DOHH2 (cell line): ENCODE data around the gene SLF2.

ENCODE experiments used
- H3F3A ChIP-seq: fragments of 200-600 bp; sonication (generic), shearing (Covaris generic); 2 replicates; pipeline ENCODE4 v1.6.0; 2016; ENCODE audit warnings: antibody characterized with exemption, mild to moderate bottlenecking; ENCODE audit not compliant: control insufficient read depth, insufficient read depth
- H3K27ac ChIP-seq: fragments of 200-600 bp; sonication (generic); 2 replicates; pipeline ENCODE4 v1.5.1; 2014; ENCODE audit warnings: low read depth, mild to moderate bottlenecking, low read length, moderate library complexity
- H3K27me3 ChIP-seq: fragments of 200-600 bp; sonication (generic); 2 replicates; pipeline ENCODE4 v1.6.1; 2014; ENCODE audit warnings: mild to moderate bottlenecking, low read length, mixed read lengths; ENCODE audit not compliant: control insufficient read depth
- H3K36me3 ChIP-seq: fragments of 200-600 bp; sonication (generic); 2 replicates; pipeline ENCODE4 v1.6.1; 2014; ENCODE audit warnings: mild to moderate bottlenecking, low read length, moderate library complexity, mixed read lengths; ENCODE audit not compliant: control insufficient read depth
- H3K4me1 ChIP-seq: fragments of 200-600 bp; sonication (generic); 2 replicates; pipeline ENCODE4 v1.6.1; 2014; ENCODE audit warnings: mild to moderate bottlenecking, low read length, mixed read lengths; ENCODE audit not compliant: control insufficient read depth
- H3K4me2 ChIP-seq: fragments of 200-600 bp; sonication (generic); 2 replicates; pipeline ENCODE4 v1.6.0; 2014; ENCODE audit warnings: mild to moderate bottlenecking, low read length, moderate library complexity
- H3K4me3 ChIP-seq: fragments of 200-600 bp; sonication (generic); 2 replicates; pipeline ENCODE4 v1.5.1; 2014; ENCODE audit warnings: mild to moderate bottlenecking, low read length, mixed read lengths
- H3K79me2 ChIP-seq: fragments of 200-600 bp; sonication (generic); 2 replicates; pipeline ENCODE4 v1.6.1; 2014; ENCODE audit warnings: mild to moderate bottlenecking, low read length, mixed read lengths; ENCODE audit not compliant: control insufficient read depth
- H3K9me2 ChIP-seq: fragments of 200-600 bp; sonication (generic); replicated peaks from 2 replicates; pipeline ENCODE4 v1.6.1; 2014; ENCODE audit warnings: mild to moderate bottlenecking, low read length, mixed read lengths; ENCODE audit not compliant: control insufficient read depth
- H3K9me3 ChIP-seq: fragments of 200-600 bp; sonication (generic); 2 replicates; pipeline ENCODE4 v1.6.1; 2014; ENCODE audit warnings: antibody characterized with exemption, low read length, mixed read lengths; ENCODE audit not compliant: control insufficient read depth, insufficient read depth
- H4K20me1 ChIP-seq: fragments of 200-600 bp; sonication (generic); 2 replicates; pipeline ENCODE4 v1.6.0; 2014; ENCODE audit warnings: low read depth, mild to moderate bottlenecking, antibody characterized with exemption, low read length, moderate library complexity; ENCODE audit not compliant: control insufficient read depth, insufficient read depth
- EZH2phosphoT487 ChIP-seq: fragments of 200-600 bp; sonication (generic); IDR thresholded peaks from 2 replicates; pipeline ENCODE4 v1.6.1; 2017; ENCODE audit warnings: borderline replicate concordance, mild to moderate bottlenecking, antibody characterized with exemption, low read length, moderate library complexity, mixed read lengths
- TF ChIP-seq, protein P1 (sequence below): fragments of 200-600 bp; sonication (generic); IDR thresholded peaks from one replicate; pipeline ENCODE4 v1.5.1; 2014; ENCODE audit warnings: antibody characterized with exemption, mild to moderate bottlenecking, low read depth, low read length; ENCODE audit not compliant: poor library complexity, severe bottlenecking

Gene SLF2

DNA sequence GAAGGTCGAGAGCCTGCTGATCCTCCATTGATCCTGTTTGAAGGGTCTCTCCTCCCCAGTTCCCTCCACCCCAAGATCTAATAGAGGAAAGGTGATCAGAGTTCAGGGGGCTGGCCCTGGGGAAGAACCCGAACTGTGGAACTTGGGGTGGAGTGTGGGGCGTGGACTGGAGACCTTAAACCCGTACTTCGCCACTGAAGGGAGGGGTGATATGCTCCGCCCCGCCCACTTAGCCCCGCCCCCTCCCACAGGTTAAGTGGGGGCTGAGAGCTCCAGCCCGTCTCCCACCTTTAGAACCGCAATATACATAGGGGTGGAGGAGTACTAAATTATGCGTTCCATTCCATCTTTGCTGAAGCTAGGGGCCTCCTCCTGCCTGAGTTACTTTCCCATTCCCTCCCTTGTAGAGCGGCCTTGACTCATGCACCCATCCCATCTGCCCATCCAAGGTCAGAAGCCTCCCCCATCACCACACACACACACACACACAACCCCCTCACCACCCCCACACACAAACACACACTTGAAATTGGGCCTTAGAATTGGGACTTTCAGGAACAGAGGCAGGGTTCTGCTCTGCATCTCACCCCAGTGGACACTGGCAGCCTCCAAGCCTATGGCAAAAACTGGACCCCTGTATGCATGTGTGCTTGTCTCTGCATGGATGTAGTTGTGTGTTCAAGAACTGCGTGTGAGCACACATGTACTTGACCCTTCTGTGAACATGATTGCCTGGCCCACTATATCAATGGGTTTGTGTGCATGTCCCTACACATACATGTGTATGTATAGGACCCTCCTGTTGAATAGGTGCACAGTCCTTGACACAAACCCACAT, 57.5 kb downstream of the SLF2 start:
- Histone ChIP-seq H3K27me3 (peaks cover 12% of the 10 kb centered on the region), H3K9me3 (no peaks in the 10 kb centered on the region), H3K36me3 (peaks cover 5% of the 10 kb centered on the region; the same call in 1 of the 2 replicates), H3K4me3 (peak overlapping the region; percentile 72), H3K79me2 (no peaks in the 10 kb centered on the region), H3K9me2 (no peaks in the 10 kb centered on the region), H3K4me2 (peak overlapping the region; percentile 97), H3K27ac (no peak overlapping the region), H3K4me1 (peaks cover 11% of the 10 kb centered on the region), H3F3A (peaks cover 5% of the 10 kb centered on the region; the same call in 1 of the 2 replicates), H4K20me1 (no peaks in the 10 kb centered on the region)
- TF ChIP-seq, protein P1, sequence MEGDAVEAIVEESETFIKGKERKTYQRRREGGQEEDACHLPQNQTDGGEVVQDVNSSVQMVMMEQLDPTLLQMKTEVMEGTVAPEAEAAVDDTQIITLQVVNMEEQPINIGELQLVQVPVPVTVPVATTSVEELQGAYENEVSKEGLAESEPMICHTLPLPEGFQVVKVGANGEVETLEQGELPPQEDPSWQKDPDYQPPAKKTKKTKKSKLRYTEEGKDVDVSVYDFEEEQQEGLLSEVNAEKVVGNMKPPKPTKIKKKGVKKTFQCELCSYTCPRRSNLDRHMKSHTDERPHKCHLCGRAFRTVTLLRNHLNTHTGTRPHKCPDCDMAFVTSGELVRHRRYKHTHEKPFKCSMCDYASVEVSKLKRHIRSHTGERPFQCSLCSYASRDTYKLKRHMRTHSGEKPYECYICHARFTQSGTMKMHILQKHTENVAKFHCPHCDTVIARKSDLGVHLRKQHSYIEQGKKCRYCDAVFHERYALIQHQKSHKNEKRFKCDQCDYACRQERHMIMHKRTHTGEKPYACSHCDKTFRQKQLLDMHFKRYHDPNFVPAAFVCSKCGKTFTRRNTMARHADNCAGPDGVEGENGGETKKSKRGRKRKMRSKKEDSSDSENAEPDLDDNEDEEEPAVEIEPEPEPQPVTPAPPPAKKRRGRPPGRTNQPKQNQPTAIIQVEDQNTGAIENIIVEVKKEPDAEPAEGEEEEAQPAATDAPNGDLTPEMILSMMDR, result no peak
- TF ChIP-seq EZH2phosphoT487, result no peak

- H3K27me3 ChIP-seq, result peaks cover 12% of the 10 kb centered on the region
- no peak overlapping the region for H3K4me2 ChIP-seq
- no peak overlapping the region for H3K27ac ChIP-seq
Measured at GRCh38 chr10:100970914-100971811, 58.4 kb downstream of the SLF2 start.

GRCh38 chr10:100972115-100972903, 59.5 kb downstream of the SLF2 start:
- no peak overlapping the region for H3K27ac ChIP-seq
- TF ChIP-seq, protein P1, result no peak
- no peak for TF ChIP-seq EZH2phosphoT487
- H3K79me2 ChIP-seq, result no peaks in the 10 kb centered on the region
- no peaks in the 10 kb centered on the region for H3K9me2 ChIP-seq
- peaks cover 11% of the 10 kb centered on the region for H3K4me1 ChIP-seq
- no peaks in the 10 kb centered on the region for H3K9me3 ChIP-seq
- no peak overlapping the region for H3K4me2 ChIP-seq
- no peak overlapping the region for H3K4me3 ChIP-seq
- peaks cover 2% of the 10 kb centered on the region; the same call in 1 of the 2 replicates for H3F3A ChIP-seq
- peaks cover 12% of the 10 kb centered on the region for H3K27me3 ChIP-seq
- no peaks in the 10 kb centered on the region for H4K20me1 ChIP-seq
- H3K36me3 ChIP-seq, result no peaks in the 10 kb centered on the region

More at GRCh38 chr10:100970914-100971811, 58.4 kb downstream of the SLF2 start:
- Histone ChIP-seq H3K9me2 (no peaks in the 10 kb centered on the region), H3K79me2 (no peaks in the 10 kb centered on the region), H3K4me3 (no peak overlapping the region), H4K20me1 (no peaks in the 10 kb centered on the region), H3K36me3 (no peaks in the 10 kb centered on the region), H3K9me3 (no peaks in the 10 kb centered on the region), H3K4me1 (peaks cover 11% of the 10 kb centered on the region), H3F3A (peaks cover 5% of the 10 kb centered on the region; the same call in 1 of the 2 replicates)
- no peak for TF ChIP-seq EZH2phosphoT487
- TF ChIP-seq, protein P1, result no peak
